Natural killer cell treated with Interleukin-12 subunit alpha and Interleukin-12 subunit beta and Interleukin-15 and Interleukin-18, amount 100 ng/mL, for 72 hours (primary cell): ENCODE results near the gene BST1. TPM values are rescaled to one million over a fixed set of nuclear protein-coding genes. Genes with fewer than 3 reads are reported as not detected.
A peak's percentile ranks its signal among the peaks of the same experiment; 100 is the strongest.

Source experiments
- ATAC-seq, 2 donors: fragments of 150-1000 bp; cut with Tn5 transposase in 1 of 2; sonication (Bioruptor Pico), chemical (Tn5 transposase) in 1 of 2; 2 replicates each; pipeline ENCODE4 v1.10.0; 2021
- DNase-seq: peaks from one replicate; pipeline ENCODE4 v3.0.0; 2022; ENCODE audit warnings: low spot score
- H3K27ac Mint-ChIP-seq, 2 donors: 1 replicate in 1 of 2; 2 replicates in 1 of 2; pipeline ENCODE4 v1.8.0; 2022; ENCODE audit warnings: mixed read lengths in 2 of 2, mild to moderate bottlenecking in 1 of 2, moderate library complexity in 1 of 2
- H3K27me3 Mint-ChIP-seq, 2 donors: 1 replicate in 1 of 2; 2 replicates in 1 of 2; pipeline ENCODE4 v1.8.0; 2022; ENCODE audit warnings: mixed read lengths in 2 of 2
- H3K36me3 Mint-ChIP-seq: one replicate; pipeline ENCODE4 v1.8.0; 2022; ENCODE audit warnings: mixed read lengths
- H3K4me1 Mint-ChIP-seq, 2 donors: 1 replicate in 1 of 2; 2 replicates in 1 of 2; pipeline ENCODE4 v1.8.0; 2022; ENCODE audit warnings: low read depth in 2 of 2, mixed read lengths in 2 of 2, mild to moderate bottlenecking in 1 of 2
- H3K4me3 Mint-ChIP-seq: one replicate; pipeline ENCODE4 v1.8.0; 2022; ENCODE audit warnings: mixed read lengths
- H3K9me3 Mint-ChIP-seq: 2 replicates; pipeline ENCODE4 v1.8.0; 2022; ENCODE audit warnings: mixed read lengths
- total RNA-seq, 2 donors: library from RNA; stranded (reverse); gene quantifications; one replicate each; pipeline ENCODE4 v1.2.3, GENCODE V29; 2022

Gene BST1
- total RNA-seq, 2 donors from 2014 or later: 0.39 to 1.5 TPM

DNA sequence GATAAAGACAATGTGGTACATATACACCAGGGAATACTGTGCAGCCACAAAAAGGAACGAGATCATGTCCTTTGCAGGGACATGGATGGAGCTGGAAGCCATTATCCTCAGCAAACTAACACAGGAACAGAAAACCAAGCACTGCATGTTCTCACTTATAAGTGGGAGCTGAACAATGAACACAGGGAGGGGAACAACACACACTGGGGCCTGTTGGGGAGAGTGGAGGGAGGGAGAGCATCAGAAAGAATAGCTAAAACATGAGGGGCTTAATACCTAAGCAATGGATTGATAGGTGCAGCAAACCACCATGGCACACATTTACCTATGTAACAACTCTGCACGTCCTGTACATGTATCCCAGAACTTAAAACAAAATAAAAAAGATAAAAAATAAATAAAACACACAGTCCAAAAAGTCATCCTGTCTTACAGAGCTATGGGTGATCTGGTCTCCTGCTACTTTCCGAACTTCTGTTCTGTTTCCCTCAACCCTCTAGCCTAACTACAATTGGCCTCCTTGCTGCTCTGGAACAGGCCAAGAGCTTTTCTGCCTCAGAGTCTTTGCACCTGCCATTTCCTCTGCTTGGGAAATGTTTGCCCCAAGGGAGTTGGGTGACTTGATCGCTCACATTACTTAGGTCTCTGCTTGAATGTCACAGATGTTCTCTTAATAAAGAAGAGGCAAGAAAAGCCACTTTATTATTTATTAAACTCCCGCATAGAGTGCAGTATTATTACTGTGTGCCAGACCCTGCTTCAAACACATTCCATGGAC lies 74.2 kb downstream of the BST1 start:
- Mint-ChIP-seq H3K27ac (peak overlapping the region; percentile 67 to 86), H3K36me3 (peaks cover 23% of the 10 kb centered on the region)

DNA sequence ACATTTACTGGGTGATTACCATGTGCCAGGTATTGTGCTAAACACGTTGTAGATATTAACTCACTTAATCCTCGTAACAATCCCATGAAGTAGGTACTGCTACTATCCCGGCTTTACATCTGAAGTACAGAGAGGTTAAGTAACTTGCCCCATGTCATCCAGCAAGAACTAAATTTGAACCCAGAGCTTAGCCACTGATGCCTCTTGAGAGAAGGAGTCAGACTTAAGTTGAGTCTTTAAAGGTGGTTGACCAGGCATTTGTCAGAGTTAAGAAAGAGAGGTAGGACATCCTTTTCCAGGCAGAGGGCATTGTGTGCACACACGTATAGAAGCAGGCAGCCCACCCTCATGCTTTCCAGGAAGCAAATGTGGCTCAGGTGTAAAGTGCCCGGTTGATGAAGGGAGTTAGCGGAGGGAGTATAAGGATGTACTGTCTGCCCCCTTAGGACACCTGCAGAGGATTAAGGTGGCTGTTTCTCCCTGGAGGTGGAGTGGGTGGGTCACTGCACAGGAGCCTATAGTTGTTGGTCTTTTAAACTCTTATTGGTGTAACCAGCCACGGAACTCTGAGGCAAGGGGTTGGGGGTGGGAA lies 74.9 kb downstream of the BST1 start:
- DNase-seq (no peak), ATAC-seq (no peak)
- Mint-ChIP-seq H3K4me3 (peak overlapping the region; percentile 89), H3K4me1 (peaks cover 65 to 79% of the 10 kb centered on the region in 2 donors), H3K36me3 (peaks cover 22% of the 10 kb centered on the region), H3K27me3 (no peaks in the 10 kb centered on the region), H3K9me3 (peaks cover 4% of the 10 kb centered on the region), H3K27ac (peak overlapping the region; percentile 67 to 86)

More for the DNA sequence above, 74.2 kb downstream of the BST1 start:
- peak overlapping the region; percentile 89 for H3K4me3 Mint-ChIP-seq
- H3K27me3 Mint-ChIP-seq: no peaks in the 10 kb centered on the region
- ATAC-seq: no peak
- H3K4me1 Mint-ChIP-seq: peaks cover 66 to 79% of the 10 kb centered on the region in 2 donors
- DNase-seq: no peak
- peaks cover 4% of the 10 kb centered on the region for H3K9me3 Mint-ChIP-seq

DNA sequence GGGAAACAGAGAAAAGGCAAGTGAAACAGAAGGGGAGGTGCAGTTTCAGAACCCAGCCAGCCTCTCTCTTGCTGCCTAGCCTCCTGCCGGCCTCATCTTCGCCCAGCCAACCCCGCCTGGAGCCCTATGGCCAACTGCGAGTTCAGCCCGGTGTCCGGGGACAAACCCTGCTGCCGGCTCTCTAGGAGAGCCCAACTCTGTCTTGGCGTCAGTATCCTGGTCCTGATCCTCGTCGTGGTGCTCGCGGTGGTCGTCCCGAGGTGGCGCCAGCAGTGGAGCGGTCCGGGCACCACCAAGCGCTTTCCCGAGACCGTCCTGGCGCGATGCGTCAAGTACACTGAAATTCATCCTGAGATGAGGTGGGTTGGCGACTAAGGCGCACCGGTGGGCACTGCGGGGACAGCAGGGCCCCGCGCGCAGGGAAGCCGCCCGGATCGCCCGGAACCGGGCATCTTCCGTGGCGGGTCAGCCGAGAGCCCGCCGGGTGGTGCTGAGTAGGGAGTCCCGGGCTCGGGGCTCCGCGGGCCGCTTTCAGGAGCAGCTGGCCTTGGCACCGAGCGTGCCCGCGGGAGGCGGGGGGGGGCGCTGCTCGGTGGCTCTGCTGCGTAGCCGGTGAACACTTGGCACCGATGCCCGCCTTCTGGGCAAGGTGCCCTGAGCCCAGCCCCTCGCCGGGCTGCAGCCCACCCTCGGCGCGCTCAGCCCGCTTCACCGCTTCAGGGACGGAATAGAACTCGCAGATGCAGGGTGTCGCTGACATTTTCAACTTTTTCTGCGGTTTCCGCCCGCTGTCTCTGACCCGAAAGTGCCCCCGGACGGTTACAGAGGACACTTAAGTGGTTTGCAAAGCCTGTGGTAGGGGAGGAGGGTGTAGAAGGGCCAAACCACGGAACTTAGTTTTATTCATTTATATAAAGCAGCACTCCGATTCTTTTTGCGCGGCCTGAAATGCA lies 75.7 kb downstream of the BST1 start, which contains the start of gene CD38:
TSS of gene CD38 (plus strand) at position 40 of the 953 bp plus-strand sequence. CDS start at position 127, 87 bp downstream.
- Mint-ChIP-seq H3K27me3 (no peaks in the 10 kb centered on the region), H3K4me3 (peak within 1 kb of the TSS; percentile 89), H3K36me3 (peaks cover 28% of the 10 kb centered on the region), H3K4me1 (peaks cover 67 to 75% of the 10 kb centered on the region in 2 donors), H3K9me3 (peaks cover 4% of the 10 kb centered on the region), H3K27ac (peak within 1 kb of the TSS; percentile 86 to 97)
- peak; percentile 76 to 77 for ATAC-seq
- DNase-seq: peak; percentile 89

DNA sequence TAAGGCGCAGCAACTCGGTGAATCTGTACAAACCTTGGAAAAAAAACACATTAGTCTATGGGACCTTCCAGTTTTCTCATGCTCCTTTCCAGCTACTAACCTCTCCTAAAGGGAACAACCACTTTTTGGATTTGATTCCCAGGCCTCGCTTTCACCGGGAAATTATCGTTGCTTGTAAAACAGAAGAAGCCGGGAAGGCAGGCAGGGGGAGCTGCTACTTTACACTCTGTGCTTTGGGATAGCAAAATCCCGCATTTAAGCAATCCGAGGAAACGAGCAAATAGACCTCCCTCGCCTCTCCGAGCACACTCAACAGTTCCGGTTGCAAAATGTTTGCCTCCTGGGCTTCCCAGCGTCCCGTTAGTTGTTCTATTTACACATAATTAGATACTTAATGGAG lies 76.4 kb downstream of the BST1 start:
- H3K27me3 Mint-ChIP-seq: no peaks in the 10 kb centered on the region
- DNase-seq: peak; percentile 76
- peaks cover 4% of the 10 kb centered on the region for H3K9me3 Mint-ChIP-seq
- peaks cover 36% of the 10 kb centered on the region for H3K36me3 Mint-ChIP-seq
- H3K27ac Mint-ChIP-seq: peak overlapping the region; percentile 86 to 97
- H3K4me3 Mint-ChIP-seq: peak overlapping the region; percentile 88
- peak in 1 of 2 donors; percentile 54 for ATAC-seq
- H3K4me1 Mint-ChIP-seq: peaks cover 68 to 74% of the 10 kb centered on the region in 2 donors

DNA sequence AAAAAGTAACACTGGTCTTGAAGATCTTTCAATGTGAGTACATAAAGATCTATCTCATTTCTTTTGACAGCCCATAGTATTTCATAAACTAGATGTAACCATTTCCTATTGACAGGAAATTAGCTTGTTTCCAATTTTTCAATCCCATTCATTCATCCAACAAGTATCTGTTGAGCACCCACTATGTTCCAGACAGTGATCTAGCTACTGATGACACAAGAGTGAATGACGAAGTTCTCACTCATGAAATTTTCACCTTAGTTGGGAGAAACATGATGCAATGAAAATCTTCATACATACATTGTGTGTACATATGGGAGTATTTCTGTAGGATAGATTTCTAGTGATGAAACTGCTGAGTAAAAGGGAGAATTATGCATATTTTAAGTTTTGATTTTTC lies 76.9 kb downstream of the BST1 start:
- Mint-ChIP-seq H3K4me3 (peak overlapping the region; percentile 88), H3K27me3 (no peaks in the 10 kb centered on the region), H3K36me3 (peaks cover 37% of the 10 kb centered on the region), H3K9me3 (peaks cover 4% of the 10 kb centered on the region), H3K27ac (peak overlapping the region; percentile 86 to 97), H3K4me1 (peaks cover 69 to 70% of the 10 kb centered on the region in 2 donors)
- ATAC-seq (peak in 1 of 2 donors; percentile 44), DNase-seq (no peak)

DNA sequence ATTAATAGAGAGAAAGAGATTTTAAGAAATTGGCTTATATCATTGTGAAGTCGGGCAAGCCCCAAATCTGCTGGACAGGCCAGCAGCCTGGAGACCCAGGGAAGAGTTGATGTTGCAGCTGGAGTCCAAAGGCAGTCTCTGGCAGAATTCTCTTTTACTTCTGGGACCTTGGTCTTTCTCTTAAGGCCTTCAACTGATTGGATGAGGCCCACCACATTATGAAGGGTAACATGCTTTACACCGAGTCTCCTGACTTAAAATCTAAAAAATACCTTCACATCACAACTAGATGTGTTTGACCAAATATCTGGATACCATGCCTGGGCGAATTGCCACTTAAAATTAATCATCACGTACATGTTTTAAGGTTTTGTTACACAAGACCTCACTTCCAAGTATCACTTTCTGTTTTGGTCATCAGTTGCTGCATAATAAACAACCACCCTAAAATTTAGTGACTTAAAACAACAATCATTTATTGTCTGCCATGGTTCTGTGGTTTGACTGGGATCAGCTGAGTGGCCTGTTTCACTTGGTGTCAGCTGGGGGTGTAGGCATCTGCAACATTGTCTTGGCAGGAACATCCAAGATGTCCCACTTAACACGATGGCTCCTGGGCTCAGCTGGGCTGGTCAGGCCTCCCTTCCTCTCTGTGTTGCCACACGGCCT lies 78.7 kb downstream of the BST1 start:
- peak overlapping the region; percentile 88 for H3K4me3 Mint-ChIP-seq

More for the DNA sequence above, 78.7 kb downstream of the BST1 start:
- H3K4me1 Mint-ChIP-seq: peaks cover 64 to 68% of the 10 kb centered on the region in 2 donors
- H3K36me3 Mint-ChIP-seq: peaks cover 53% of the 10 kb centered on the region
- no peaks in the 10 kb centered on the region for H3K9me3 Mint-ChIP-seq
- no peaks in the 10 kb centered on the region for H3K27me3 Mint-ChIP-seq
- peak overlapping the region; percentile 86 to 97 for H3K27ac Mint-ChIP-seq
- DNase-seq: peak; percentile 77
- ATAC-seq: peak; percentile 68 to 70

Other genes starting within 250 kb of the BST1 start
- not detected for gene CC2D2A, start 233.2 kb upstream of the BST1 start, total RNA-seq
- gene FBXL5, start 47.7 kb upstream of the BST1 start, total RNA-seq: 10 to 100 TPM; 50.5 to 73.9 TPM
- 10 to 100 TPM; 10.7 to 11.0 TPM for gene FAM200B, start 21.2 kb upstream of the BST1 start, total RNA-seq
- gene CD38, start 75.3 kb downstream of the BST1 start, total RNA-seq: 100 to 1,000 TPM in 1 of 2 donors, 10 to 100 TPM in 1; 94.7 to 179 TPM
- not detected for gene FGFBP1, start 235.7 kb downstream of the BST1 start, total RNA-seq